ENCODE data around the gene RFX8.

DNA sequence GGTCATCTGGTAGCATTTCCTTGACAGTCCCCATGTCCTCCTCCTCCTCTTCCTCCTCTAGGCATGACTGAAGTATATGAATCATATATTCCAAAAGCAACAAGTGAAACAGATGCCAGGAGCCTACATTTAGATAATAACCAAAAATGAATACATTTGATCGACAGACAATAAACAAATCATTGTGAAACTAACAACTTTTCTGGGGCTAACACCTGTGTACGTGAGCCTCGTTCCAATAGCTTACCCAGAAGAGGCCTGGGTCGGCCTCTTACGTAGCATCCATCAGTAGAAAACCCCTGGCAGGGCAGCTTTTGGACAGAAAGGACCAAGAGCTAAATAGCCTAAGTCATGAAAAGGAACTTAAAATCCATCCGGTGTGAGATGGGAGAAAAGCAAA, 72.3 kb downstream of the RFX8 start:
- no peak for TF ChIP-seq CTCF (IDR thresholded peaks at IDR 0.05; ENCODE audit: low read length)
- TF ChIP-seq EZH2phosphoT487 (IDR thresholded peaks at IDR 0.05; ENCODE audit: low read length) = no peak

Data from MM.1S (cell line).